Activated CD4-positive, alpha-beta T cell treated with anti-CD3 and anti-CD28 coated beads, Interleukin-2, amount 10 ng/mL, durations not matched to agents 24 days and 14 days (primary cell): ENCODE data around the gene PCDHGC5. TPM values are rescaled to one million over a fixed set of nuclear protein-coding genes. Genes with fewer than 3 reads are reported as not detected.
A peak's percentile ranks its signal among the peaks of the same experiment; 100 is the strongest.

Source experiments
- DNase-seq: peaks from one replicate; pipeline ENCODE4 v3.0.0; 2022
- H3K27ac Mint-ChIP-seq: one replicate; pipeline ENCODE4 v1.8.0; 2022; ENCODE audit warnings: mild to moderate bottlenecking, mixed read lengths
- H3K27me3 Mint-ChIP-seq: one replicate; pipeline ENCODE4 v1.8.0; 2022; ENCODE audit warnings: mixed read lengths
- H3K36me3 Mint-ChIP-seq: one replicate; pipeline ENCODE4 v1.8.0; 2022; ENCODE audit warnings: low read depth, mild to moderate bottlenecking, mixed read lengths
- H3K4me1 Mint-ChIP-seq: one replicate; pipeline ENCODE4 v1.8.0; 2021; ENCODE audit warnings: mixed read lengths
- H3K4me3 Mint-ChIP-seq: one replicate; pipeline ENCODE4 v1.8.0; 2022; ENCODE audit warnings: mild to moderate bottlenecking, moderate library complexity, mixed read lengths
- H3K9me3 Mint-ChIP-seq: one replicate; pipeline ENCODE4 v1.8.0; 2021; ENCODE audit warnings: mixed read lengths
- intact Hi-C: fragments of 100-400 bp; cut with micrococcal nuclease; formaldehyde crosslinking; loops from one replicate; pipeline ENCODE4 v1.15.1; 2023
- total RNA-seq: library from RNA; stranded (reverse); gene quantifications from 2 replicates; pipeline ENCODE4 v1.2.3, GENCODE V29; 2022

Gene PCDHGC5
- total RNA-seq, 1 donor from 2014 or later: not detected

DNA sequence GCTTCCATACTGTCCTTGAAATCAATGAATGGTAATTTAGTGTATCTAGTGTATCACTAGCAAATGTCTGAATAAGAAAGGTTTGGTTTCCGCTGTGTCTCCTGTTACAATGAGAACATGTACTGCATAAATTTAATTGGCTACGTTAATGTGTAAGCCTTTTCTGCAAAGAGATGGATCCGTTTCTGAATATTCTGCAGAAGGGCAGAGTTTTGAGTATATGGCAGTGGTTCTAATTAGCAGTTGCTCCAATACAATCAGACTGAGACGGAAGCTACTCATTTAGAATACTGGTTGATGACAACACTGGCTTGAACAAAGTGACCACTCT, 4.6 kb upstream of the PCDHGC5 start:
- DNase-seq: no peak
- H3K27ac Mint-ChIP-seq: no peak overlapping the region
- H3K27me3 Mint-ChIP-seq: peaks cover 61% of the 10 kb centered on the region
- H3K36me3 Mint-ChIP-seq: no peaks in the 10 kb centered on the region
- intact Hi-C loops: loop anchor here (5.0 kb wide), 1 partner anchor 72 kb away; the partner anchor contains the start of gene PCDHGA10
- no peaks in the 10 kb centered on the region for H3K9me3 Mint-ChIP-seq
- no peak overlapping the region for H3K4me3 Mint-ChIP-seq
- no peaks in the 10 kb centered on the region for H3K4me1 Mint-ChIP-seq

- Mint-ChIP-seq H3K36me3 (no peaks in the 10 kb centered on the region), H3K27ac (no peak within 1 kb of the TSS), H3K4me3 (no peak within 1 kb of the TSS), H3K27me3 (peaks cover 60% of the 10 kb centered on the region), H3K9me3 (no peaks in the 10 kb centered on the region), H3K4me1 (no peaks in the 10 kb centered on the region)
- intact Hi-C loops: loop anchor here (5.0 kb wide), 1 partner anchor 72 kb away; the partner anchor contains the start of gene PCDHGA10
- no peak for DNase-seq
Measured at GRCh38 chr5:141484641-141485311, 4.1 kb upstream of the PCDHGC5 start, which contains the start of gene PCDHGC4. TSS of gene PCDHGC4 (plus strand) at chr5:141485030. CDS start at chr5:141485174, 144 bp downstream.

DNA sequence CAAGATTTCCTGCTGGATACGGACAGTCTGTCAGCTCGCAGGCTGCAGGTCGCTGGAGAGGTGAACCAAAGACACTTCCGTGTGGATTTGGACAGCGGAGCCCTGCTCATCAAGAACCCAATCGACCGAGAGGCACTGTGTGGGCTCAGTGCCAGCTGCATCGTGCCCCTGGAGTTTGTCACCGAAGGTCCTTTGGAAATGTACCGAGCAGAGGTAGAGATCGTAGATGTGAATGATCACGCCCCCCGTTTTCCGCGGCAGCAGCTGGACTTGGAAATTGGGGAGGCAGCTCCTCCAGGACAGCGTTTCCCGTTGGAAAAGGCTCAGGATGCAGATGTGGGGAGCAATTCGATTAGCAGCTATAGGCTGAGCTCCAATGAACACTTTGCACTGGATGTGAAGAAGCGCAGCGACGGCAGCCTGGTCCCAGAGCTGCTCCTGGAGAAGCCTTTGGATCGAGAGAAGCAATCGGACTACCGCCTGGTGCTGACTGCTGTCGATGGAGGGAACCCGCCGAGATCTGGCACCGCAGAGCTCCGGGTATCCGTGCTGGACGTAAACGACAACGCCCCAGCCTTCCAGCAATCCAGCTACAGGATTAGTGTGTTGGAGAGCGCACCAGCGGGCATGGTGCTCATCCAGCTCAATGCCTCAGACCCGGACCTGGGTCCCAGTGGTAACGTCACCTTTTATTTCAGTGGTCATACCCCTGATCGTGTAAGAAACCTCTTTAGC, 3.4 kb upstream of the PCDHGC5 start:
- Mint-ChIP-seq H3K4me1 (no peaks in the 10 kb centered on the region), H3K9me3 (no peaks in the 10 kb centered on the region), H3K4me3 (no peak overlapping the region), H3K27me3 (peaks cover 63% of the 10 kb centered on the region), H3K36me3 (no peaks in the 10 kb centered on the region), H3K27ac (no peak overlapping the region)
- intact Hi-C loops: no loop called here
- peak; percentile 52 for DNase-seq

DNA sequence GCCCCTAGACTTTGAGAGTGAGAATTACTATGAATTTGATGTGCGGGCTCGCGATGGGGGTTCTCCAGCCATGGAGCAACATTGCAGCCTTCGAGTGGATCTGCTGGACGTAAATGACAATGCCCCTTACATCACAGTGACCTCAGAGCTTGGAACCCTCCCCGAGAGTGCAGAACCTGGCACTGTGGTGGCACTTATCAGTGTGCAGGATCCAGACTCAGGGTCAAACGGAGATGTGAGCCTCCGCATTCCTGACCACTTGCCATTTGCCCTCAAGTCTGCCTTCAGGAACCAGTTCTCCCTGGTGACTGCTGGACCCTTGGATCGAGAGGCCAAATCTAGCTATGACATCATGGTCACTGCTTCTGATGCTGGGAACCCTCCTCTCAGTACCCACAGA, 2.8 kb upstream of the PCDHGC5 start:
- no peaks in the 10 kb centered on the region for H3K36me3 Mint-ChIP-seq
- intact Hi-C loops: no loop called here
- H3K27ac Mint-ChIP-seq: no peak overlapping the region
- no peaks in the 10 kb centered on the region for H3K4me1 Mint-ChIP-seq
- no peaks in the 10 kb centered on the region for H3K9me3 Mint-ChIP-seq
- DNase-seq: no peak
- H3K4me3 Mint-ChIP-seq: no peak overlapping the region
- peaks cover 65% of the 10 kb centered on the region for H3K27me3 Mint-ChIP-seq

DNA sequence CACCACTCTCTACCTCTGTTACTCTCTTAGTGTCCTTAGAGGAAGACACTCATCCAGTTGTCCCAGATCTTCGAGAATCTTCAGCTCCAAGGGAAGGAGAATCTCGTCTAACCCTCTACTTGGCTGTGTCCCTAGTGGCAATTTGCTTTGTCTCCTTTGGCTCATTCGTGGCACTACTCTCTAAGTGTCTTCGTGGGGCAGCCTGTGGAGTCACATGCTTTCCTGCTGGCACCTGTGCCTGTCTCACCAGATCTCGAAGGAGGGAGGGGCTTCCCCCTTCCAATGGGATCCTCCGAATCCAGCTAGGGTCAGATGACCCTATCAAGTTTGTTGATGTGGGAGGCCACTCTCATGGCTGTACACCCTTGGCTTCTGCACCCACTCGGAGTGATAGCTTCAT, 1.8 kb upstream of the PCDHGC5 start:
- no peak overlapping the region for H3K27ac Mint-ChIP-seq
- intact Hi-C loops: no loop called here
- DNase-seq: no peak
- no peaks in the 10 kb centered on the region for H3K36me3 Mint-ChIP-seq
- H3K27me3 Mint-ChIP-seq: peaks cover 71% of the 10 kb centered on the region
- H3K4me1 Mint-ChIP-seq: peaks cover 2% of the 10 kb centered on the region
- no peak overlapping the region for H3K4me3 Mint-ChIP-seq
- no peaks in the 10 kb centered on the region for H3K9me3 Mint-ChIP-seq

DNA sequence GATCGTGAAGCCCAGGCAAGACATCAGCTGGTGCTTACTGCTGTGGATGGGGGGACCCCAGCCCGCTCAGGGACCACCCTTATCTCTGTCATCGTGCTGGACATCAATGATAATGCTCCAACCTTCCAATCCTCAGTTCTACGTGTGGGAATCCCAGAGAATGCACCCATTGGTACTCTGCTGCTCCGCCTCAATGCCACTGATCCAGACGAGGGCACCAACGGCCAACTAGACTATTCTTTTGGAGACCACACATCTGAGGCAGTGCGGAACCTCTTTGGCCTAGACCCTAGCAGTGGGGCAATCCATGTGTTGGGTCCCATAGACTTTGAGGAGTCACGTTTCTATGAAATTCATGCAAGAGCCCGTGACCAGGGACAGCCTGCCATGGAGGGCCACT, 960 bp downstream of the PCDHGC5 start:
- Mint-ChIP-seq H3K4me3 (no peak overlapping the region), H3K27ac (no peak overlapping the region), H3K9me3 (no peaks in the 10 kb centered on the region), H3K36me3 (no peaks in the 10 kb centered on the region), H3K27me3 (peaks cover 68% of the 10 kb centered on the region), H3K4me1 (peaks cover 2% of the 10 kb centered on the region)
- DNase-seq: no peak
- intact Hi-C loops: no loop called here

- Mint-ChIP-seq H3K36me3 (no peaks in the 10 kb centered on the region), H3K9me3 (no peaks in the 10 kb centered on the region), H3K27ac (no peak overlapping the region), H3K27me3 (peaks cover 66% of the 10 kb centered on the region), H3K4me1 (peaks cover 2% of the 10 kb centered on the region), H3K4me3 (no peak overlapping the region)
- intact Hi-C loops: no loop called here
- peak; percentile 45 for DNase-seq
Measured at GRCh38 chr5:141490271-141490670, 1.4 kb downstream of the PCDHGC5 start.

DNA sequence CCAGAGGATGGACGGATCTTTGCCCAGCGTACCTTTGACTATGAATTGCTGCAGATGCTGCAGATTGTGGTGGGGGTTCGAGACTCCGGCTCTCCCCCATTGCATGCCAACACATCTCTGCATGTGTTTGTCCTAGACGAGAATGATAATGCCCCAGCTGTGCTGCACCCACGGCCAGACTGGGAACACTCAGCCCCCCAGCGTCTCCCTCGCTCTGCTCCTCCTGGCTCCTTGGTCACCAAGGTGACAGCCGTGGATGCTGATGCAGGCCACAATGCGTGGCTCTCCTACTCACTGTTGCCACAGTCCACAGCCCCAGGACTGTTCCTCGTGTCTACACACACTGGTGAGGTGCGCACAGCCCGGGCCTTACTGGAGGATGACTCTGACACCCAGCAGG, 1.9 kb downstream of the PCDHGC5 start:
- Mint-ChIP-seq H3K27ac (no peak overlapping the region), H3K27me3 (peaks cover 68% of the 10 kb centered on the region), H3K9me3 (no peaks in the 10 kb centered on the region), H3K4me1 (peaks cover 2% of the 10 kb centered on the region), H3K36me3 (no peaks in the 10 kb centered on the region), H3K4me3 (no peak overlapping the region)
- peak; percentile 49 for DNase-seq
- intact Hi-C loops: no loop called here

GRCh38 chr5:141491323-141492167, 2.7 kb downstream of the PCDHGC5 start:
- DNase-seq: no peak
- Mint-ChIP-seq H3K4me1 (peaks cover 2% of the 10 kb centered on the region), H3K27ac (peak overlapping the region; percentile 42), H3K36me3 (no peaks in the 10 kb centered on the region), H3K4me3 (peak overlapping the region; percentile 79), H3K27me3 (peaks cover 66% of the 10 kb centered on the region), H3K9me3 (no peaks in the 10 kb centered on the region)
- intact Hi-C loops: no loop called here

DNA sequence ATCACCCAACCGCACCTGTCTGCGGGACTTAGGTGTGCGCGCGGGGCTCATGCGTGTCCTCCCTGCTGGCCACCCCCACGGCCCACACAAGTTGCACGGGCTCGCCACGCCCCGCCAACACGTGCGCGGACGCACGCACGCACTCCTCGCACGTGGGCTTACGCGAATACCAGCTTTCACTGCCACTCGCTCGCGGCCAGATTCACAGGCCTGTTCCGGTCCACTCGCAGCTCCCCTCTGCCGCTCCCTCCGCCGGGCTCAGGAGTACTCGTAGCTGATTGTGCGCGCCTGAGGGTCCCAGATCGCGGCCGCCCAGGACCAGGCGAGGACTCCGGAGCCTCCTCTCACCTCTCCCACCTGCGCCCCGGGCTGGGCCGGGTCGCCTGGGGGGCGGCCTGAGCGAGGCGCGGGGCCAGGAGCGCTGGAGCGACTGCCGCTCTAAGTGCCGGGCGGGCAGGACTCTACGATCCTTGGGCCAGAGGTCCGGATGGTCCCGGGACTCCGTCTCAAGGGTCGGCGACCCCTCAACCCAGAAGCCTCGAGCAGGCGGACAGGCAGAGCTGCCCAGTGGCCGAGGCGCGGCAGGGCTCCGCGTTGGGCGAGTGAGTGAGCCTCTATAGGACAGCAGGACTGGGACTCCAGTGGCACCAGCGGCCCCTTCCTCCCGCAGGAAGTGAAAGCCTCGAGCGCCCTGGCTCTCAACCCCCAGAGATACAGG, 3.4 kb downstream of the PCDHGC5 start:
- H3K4me1 Mint-ChIP-seq: peaks cover 2% of the 10 kb centered on the region
- intact Hi-C loops: no loop called here
- H3K4me3 Mint-ChIP-seq: peak overlapping the region; percentile 79
- no peaks in the 10 kb centered on the region for H3K9me3 Mint-ChIP-seq
- H3K27me3 Mint-ChIP-seq: peaks cover 59% of the 10 kb centered on the region
- peak overlapping the region; percentile 42 for H3K27ac Mint-ChIP-seq
- peak; percentile 67 for DNase-seq
- no peaks in the 10 kb centered on the region for H3K36me3 Mint-ChIP-seq

- Mint-ChIP-seq H3K36me3 (no peaks in the 10 kb centered on the region), H3K4me3 (no peak overlapping the region), H3K27ac (no peak overlapping the region), H3K9me3 (no peaks in the 10 kb centered on the region), H3K27me3 (peaks cover 60% of the 10 kb centered on the region), H3K4me1 (peaks cover 2% of the 10 kb centered on the region)
- no peak for DNase-seq
- intact Hi-C loops: no loop called here
Measured at GRCh38 chr5:141493500-141494422, 4.9 kb downstream of the PCDHGC5 start.

- no peak for DNase-seq
- Mint-ChIP-seq H3K4me3 (no peak overlapping the region), H3K27ac (no peak overlapping the region), H3K9me3 (no peaks in the 10 kb centered on the region), H3K4me1 (peaks cover 2% of the 10 kb centered on the region), H3K27me3 (peaks cover 57% of the 10 kb centered on the region), H3K36me3 (no peaks in the 10 kb centered on the region)
- intact Hi-C loops: no loop called here
Measured at GRCh38 chr5:141494761-141495452, 6.0 kb downstream of the PCDHGC5 start.
